Suprapubic skin (tissue), 4 donors: ENCODE results near the gene ZNF225. TPM values are rescaled to one million over a fixed set of nuclear protein-coding genes. Genes with fewer than 3 reads are reported as not detected.

ENCODE experiments used
- DNase-seq, 2 donors: peaks; one replicate each; pipeline ENCODE4 v3.0.0-alpha.2; 2019; ENCODE audit warnings: low spot score in 2 of 2
- H3K27ac ChIP-seq: fragments of 200-600 bp; sonication (generic); one replicate; pipeline ENCODE4 v1.5.1; 2019
- H3K27me3 ChIP-seq: fragments of 200-600 bp; sonication (generic); one replicate; pipeline ENCODE4 v1.5.1; 2019
- H3K36me3 ChIP-seq: fragments of 200-600 bp; sonication (generic); one replicate; pipeline ENCODE4 v1.5.1; 2019
- H3K4me1 ChIP-seq: fragments of 200-600 bp; sonication (generic); one replicate; pipeline ENCODE4 v1.5.1; 2019
- H3K4me3 ChIP-seq: fragments of 200-600 bp; sonication (generic); one replicate; pipeline ENCODE4 v1.5.1; 2019; ENCODE audit warnings: mild to moderate bottlenecking
- H3K9me3 ChIP-seq: fragments of 200-600 bp; sonication (generic); one replicate; pipeline ENCODE4 v1.5.1; 2019
- CTCF ChIP-seq, 2 donors: fragments of 200-600 bp in 1 of 2; fragments of 450-650 bp in 1 of 2; sonication (generic) in 1 of 2; IDR thresholded peaks; one replicate each; pipeline ENCODE4 v1.5.1; 2016 to 2019; ENCODE audit warnings: antibody characterized with exemption in 2 of 2, mild to moderate bottlenecking in 1 of 2, moderate library complexity in 1 of 2
- EP300 ChIP-seq: sonication (generic); formaldehyde crosslinking; IDR thresholded peaks from one replicate; pipeline ENCODE4 v1.6.1; 2017; ENCODE audit warnings: antibody characterized with exemption
- POLR2A ChIP-seq, 2 donors: fragments of 450-650 bp; IDR thresholded peaks; one replicate each; pipeline ENCODE4 v1.6.1; 2017; ENCODE audit warnings: antibody characterized with exemption in 2 of 2, mild to moderate bottlenecking in 2 of 2, moderate library complexity in 2 of 2
- POLR2AphosphoS5 ChIP-seq, 3 donors: sonication (generic); formaldehyde crosslinking; IDR thresholded peaks; one replicate each; pipeline ENCODE4 v1.6.1; 2017; ENCODE audit warnings: antibody characterized with exemption in 3 of 3
- WGBS: methylation state at CpG from one replicate; pipeline ENCODE4 v1.1.5; 2018; 5-methylcytosine and 5-hydroxymethylcytosine counted together
- total RNA-seq, 4 donors: library from RNA; depleted of rRNA; stranded (reverse); fragments of >200 nt; gene quantifications; one replicate each; pipeline ENCODE4 v1.1.0, GENCODE V29; 2016

ZNF225 gene
- total RNA-seq, 4 donors from 2014 or later = 1.5 to 5.4 (median 3.7) TPM

DNA sequence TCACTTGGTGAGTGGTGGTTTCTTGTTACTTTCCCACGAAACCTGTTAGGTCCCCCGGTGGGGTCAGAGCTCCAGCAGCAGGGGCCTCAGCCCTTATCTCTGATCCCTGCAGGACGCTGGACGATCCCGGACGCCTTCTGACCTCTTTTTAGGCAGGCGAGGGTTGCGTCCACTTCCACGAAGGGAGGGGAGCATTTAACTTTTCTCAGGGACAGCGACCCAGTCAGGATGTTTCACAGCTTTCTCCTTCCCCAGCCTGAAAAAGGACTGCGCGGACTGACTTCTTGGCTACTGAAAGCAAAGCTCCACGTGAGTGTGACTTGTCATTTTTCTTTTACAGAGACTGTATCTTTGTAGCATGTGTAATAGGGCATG is 28.8 kb downstream of the ZNF225 start:
- no peak overlapping the region for H3K27ac ChIP-seq
- 7% methylated on average over 6 of the region's 13 CpGs for WGBS

GRCh38 chr19:44149776-44150175 is 36.6 kb downstream of the ZNF225 start:
- Histone ChIP-seq H3K27me3 (no peaks in the 10 kb centered on the region), H3K4me1 (no peaks in the 10 kb centered on the region), H3K9me3 (peaks cover 25% of the 10 kb centered on the region), H3K27ac (no peak overlapping the region), H3K4me3 (no peak overlapping the region), H3K36me3 (peaks cover 95% of the 10 kb centered on the region)
- 96% methylated on average over 4 of the region's 4 CpGs for WGBS
- TF ChIP-seq EP300 (no peak), CTCF (IDR thresholded peaks at IDR 0.05) (no peak), POLR2AphosphoS5 (IDR thresholded peaks at IDR 0.05) (no peak), POLR2A (IDR thresholded peaks at IDR 0.05) (no peak)
- no peak for DNase-seq

More for the DNA sequence above, 28.8 kb downstream of the ZNF225 start:
- peaks cover 26% of the 10 kb centered on the region for H3K36me3 ChIP-seq
- TF ChIP-seq POLR2AphosphoS5 (IDR thresholded peaks at IDR 0.05) (no peak), CTCF (IDR thresholded peaks at IDR 0.05) (no peak), EP300 (no peak), POLR2A (IDR thresholded peaks at IDR 0.05) (no peak)
- H3K4me1 ChIP-seq = peaks cover 15% of the 10 kb centered on the region
- no peaks in the 10 kb centered on the region for H3K9me3 ChIP-seq
- no peaks in the 10 kb centered on the region for H3K27me3 ChIP-seq
- no peak for DNase-seq
- H3K4me3 ChIP-seq = peak overlapping the region; percentile 95

- peaks cover 97% of the 10 kb centered on the region for H3K36me3 ChIP-seq
- no peaks in the 10 kb centered on the region for H3K4me1 ChIP-seq
- 97% methylated on average over 5 of the region's 5 CpGs for WGBS
- peaks cover 39% of the 10 kb centered on the region for H3K9me3 ChIP-seq
- no peak overlapping the region for H3K4me3 ChIP-seq
- DNase-seq = no peak
- no peak overlapping the region for H3K27ac ChIP-seq
- TF ChIP-seq POLR2AphosphoS5 (IDR thresholded peaks at IDR 0.05) (no peak), CTCF (IDR thresholded peaks at IDR 0.05) (no peak), EP300 (no peak), POLR2A (IDR thresholded peaks at IDR 0.05) (no peak)
- H3K27me3 ChIP-seq = no peaks in the 10 kb centered on the region
These were observed 38.3 kb downstream of the ZNF225 start for GRCh38 chr19:44151491-44151890.

GRCh38 chr19:44156475-44156874 is 43.3 kb downstream of the ZNF225 start:
- WGBS = 98% methylated on average over 2 of the region's 2 CpGs
- Histone ChIP-seq H3K36me3 (peaks cover 66% of the 10 kb centered on the region), H3K4me1 (no peaks in the 10 kb centered on the region), H3K4me3 (no peak overlapping the region), H3K9me3 (peaks cover 76% of the 10 kb centered on the region), H3K27me3 (no peaks in the 10 kb centered on the region), H3K27ac (no peak overlapping the region)
- no peak for TF ChIP-seq CTCF (IDR thresholded peaks at IDR 0.05)
- no peak for TF ChIP-seq POLR2AphosphoS5 (IDR thresholded peaks at IDR 0.05)
- no peak for TF ChIP-seq EP300
- TF ChIP-seq POLR2A (IDR thresholded peaks at IDR 0.05) = no peak
- DNase-seq = no peak

GRCh38 chr19:44163789-44164188 is 50.6 kb downstream of the ZNF225 start:
- DNase-seq = no peak
- 89% methylated on average over 2 of the region's 2 CpGs for WGBS
- H3K27me3 ChIP-seq = no peaks in the 10 kb centered on the region
- peaks cover 15% of the 10 kb centered on the region for H3K4me1 ChIP-seq
- H3K27ac ChIP-seq = no peak overlapping the region
- H3K9me3 ChIP-seq = peaks cover 21% of the 10 kb centered on the region
- H3K4me3 ChIP-seq = no peak overlapping the region
- TF ChIP-seq EP300 = no peak
- TF ChIP-seq CTCF (IDR thresholded peaks at IDR 0.05) = no peak
- no peak for TF ChIP-seq POLR2A (IDR thresholded peaks at IDR 0.05)
- no peak for TF ChIP-seq POLR2AphosphoS5 (IDR thresholded peaks at IDR 0.05)
- peaks cover 21% of the 10 kb centered on the region for H3K36me3 ChIP-seq
